Measurements from ENCODE around the gene PDILT.
"Not testable (repeated sequence)": the region's sequence is repeated elsewhere in the genome, so short reads cannot be mapped to it uniquely, and the experiment has no call there.

PDILT gene

GRCh38 chr16:20404637-20405036 is at the start of gene PDILT:
Gene PDILT, minus strand, starts transcription at chr16:20404737. Its CDS starts 5,437 bp downstream, at chr16:20399300.
- DNase-seq (ENCODE audit: low read depth), result no peak

GRCh38 chr16:20453633-20454032 is 49.1 kb upstream of the PDILT start:
- not testable (repeated sequence) for DNase-seq (ENCODE audit: low read depth)

- not testable (repeated sequence) for DNase-seq (ENCODE audit: low read depth)
Measured at GRCh38 chr16:20451364-20451763, 46.8 kb upstream of the PDILT start, which contains the start of gene ACSM2A. Gene ACSM2A, plus strand, starts transcription at chr16:20451521. Its CDS starts 8,594 bp downstream, at chr16:20460115.

GRCh38 chr16:20446652-20447393 is 42.3 kb upstream of the PDILT start:
- not testable (repeated sequence) for DNase-seq (ENCODE audit: low read depth)

GRCh38 chr16:20441859-20442258 is 37.3 kb upstream of the PDILT start:
- DNase-seq (ENCODE audit: low read depth), result not testable (repeated sequence)

- DNase-seq (ENCODE audit: low read depth), result no peak
Measured at GRCh38 chr16:20441191-20441590, 36.7 kb upstream of the PDILT start.

GRCh38 chr16:20440731-20441130 is 36.2 kb upstream of the PDILT start:
- DNase-seq (ENCODE audit: low read depth), result not testable (repeated sequence)

GRCh38 chr16:20439820-20440231 is 35.3 kb upstream of the PDILT start:
- DNase-seq (ENCODE audit: low read depth), result not testable (repeated sequence)

- not testable (repeated sequence) for DNase-seq (ENCODE audit: low read depth)
Measured at GRCh38 chr16:20438950-20439349, 34.4 kb upstream of the PDILT start.

GRCh38 chr16:20430948-20431347 is 26.4 kb upstream of the PDILT start:
- DNase-seq (ENCODE audit: low read depth), result no peak

- not testable (repeated sequence) for DNase-seq (ENCODE audit: low read depth)
Measured at GRCh38 chr16:20430480-20430879, 25.9 kb upstream of the PDILT start.

- not testable (repeated sequence) for DNase-seq (ENCODE audit: low read depth)
Measured at GRCh38 chr16:20429499-20429898, 25.0 kb upstream of the PDILT start.

- not testable (repeated sequence) for DNase-seq (ENCODE audit: low read depth)
Measured at GRCh38 chr16:20427401-20427797, 22.9 kb upstream of the PDILT start.

GRCh38 chr16:20424129-20424866 is 19.8 kb upstream of the PDILT start:
- no peak for DNase-seq (ENCODE audit: low read depth)

GRCh38 chr16:20423772-20424128 is 19.2 kb upstream of the PDILT start:
- not testable (repeated sequence) for DNase-seq (ENCODE audit: low read depth)

GRCh38 chr16:20421748-20422147 is 17.2 kb upstream of the PDILT start:
- not testable (repeated sequence) for DNase-seq (ENCODE audit: low read depth)

- DNase-seq (ENCODE audit: low read depth), result not testable (repeated sequence)
Measured at GRCh38 chr16:20419093-20419492, 14.6 kb upstream of the PDILT start.

GRCh38 chr16:20415541-20415940 is 11.0 kb upstream of the PDILT start:
- no peak for DNase-seq (ENCODE audit: low read depth)

GRCh38 chr16:20411055-20411454 is 6.5 kb upstream of the PDILT start:
- no peak for DNase-seq (ENCODE audit: low read depth)

GRCh38 chr16:20410121-20410723 is 5.7 kb upstream of the PDILT start:
- no peak for DNase-seq (ENCODE audit: low read depth)

GRCh38 chr16:20409398-20410120 is 5.0 kb upstream of the PDILT start, which contains the start of gene ACSM5:
Gene ACSM5, plus strand, starts transcription at chr16:20409534. Its CDS starts 1,951 bp downstream, at chr16:20411485.
- DNase-seq (ENCODE audit: low read depth), result no peak

- DNase-seq (ENCODE audit: low read depth), result no peak
Measured at GRCh38 chr16:20402651-20403050, 1.9 kb downstream of the PDILT start.

Data from activated T-cell treated with anti-CD3 and anti-CD28 coated beads for 48 hours (primary cell).